SIG-M5 (cell line): ENCODE data around the gene NBL1.

ENCODE experiments used
- DNase-seq: peaks from one replicate; lab custom pipeline; 2025; lab: John Stamatoyannopoulos, UW

The NBL1 gene

DNA sequence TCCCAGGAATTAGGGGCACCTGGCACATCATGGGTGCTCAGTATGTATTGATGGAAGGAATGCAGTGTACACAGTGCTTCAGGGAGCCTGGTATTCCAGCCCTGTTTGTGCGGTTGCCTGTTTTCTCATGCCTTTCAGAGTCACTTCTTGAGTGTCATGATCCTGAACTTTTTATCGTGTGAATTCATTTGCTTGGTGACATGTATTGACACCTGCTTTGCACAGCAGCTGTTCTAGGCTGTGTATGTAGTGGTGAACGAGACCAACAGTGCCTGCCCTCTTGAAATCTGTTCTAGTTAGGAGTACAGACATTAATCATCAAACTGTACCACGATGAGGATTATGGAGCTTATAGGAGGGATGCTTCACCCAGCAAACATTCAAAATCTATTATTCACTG is 26.7 kb downstream of the NBL1 start:
- no peak for DNase-seq

DNA sequence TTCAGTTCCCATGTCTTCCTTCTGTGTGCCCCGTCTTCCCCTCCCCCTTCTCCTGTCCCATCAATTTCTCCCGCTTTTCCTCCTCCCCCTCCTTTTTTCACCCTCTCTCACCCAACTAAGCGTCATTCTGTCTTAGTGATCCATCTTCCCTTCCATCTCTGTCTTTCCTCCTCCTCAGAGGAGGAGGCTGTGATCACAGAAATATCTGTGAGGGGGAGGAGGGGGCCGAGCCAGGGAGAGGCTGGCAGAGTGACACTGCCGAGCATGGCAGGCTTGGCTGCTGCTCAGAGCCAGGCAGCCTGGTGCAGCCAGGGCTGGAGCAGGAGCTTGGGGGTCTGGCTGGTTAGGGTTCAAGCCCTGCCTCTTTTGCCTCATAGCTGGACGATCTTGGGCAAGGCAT is 28.1 kb downstream of the NBL1 start:
- DNase-seq: no peak

DNA sequence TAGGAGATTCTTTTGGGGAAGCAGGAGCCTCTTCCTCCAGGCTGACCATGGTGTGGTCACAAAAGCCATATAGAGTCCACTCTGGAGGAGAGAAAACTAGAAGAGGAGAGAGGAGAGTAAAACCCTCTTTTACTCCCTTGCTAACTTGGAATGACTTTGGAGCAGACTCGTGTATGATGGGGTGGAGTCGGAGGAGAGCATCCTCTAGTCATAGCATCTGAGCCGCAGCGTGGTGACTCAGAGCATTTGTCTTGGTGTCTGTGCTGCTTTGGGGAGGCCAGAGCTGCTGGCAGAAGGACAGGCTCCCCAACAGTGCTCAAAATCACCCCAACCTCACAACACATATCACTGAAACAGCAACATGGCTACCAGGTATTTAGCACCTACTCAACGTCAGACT is 31.7 kb downstream of the NBL1 start:
- no peak for DNase-seq

DNA sequence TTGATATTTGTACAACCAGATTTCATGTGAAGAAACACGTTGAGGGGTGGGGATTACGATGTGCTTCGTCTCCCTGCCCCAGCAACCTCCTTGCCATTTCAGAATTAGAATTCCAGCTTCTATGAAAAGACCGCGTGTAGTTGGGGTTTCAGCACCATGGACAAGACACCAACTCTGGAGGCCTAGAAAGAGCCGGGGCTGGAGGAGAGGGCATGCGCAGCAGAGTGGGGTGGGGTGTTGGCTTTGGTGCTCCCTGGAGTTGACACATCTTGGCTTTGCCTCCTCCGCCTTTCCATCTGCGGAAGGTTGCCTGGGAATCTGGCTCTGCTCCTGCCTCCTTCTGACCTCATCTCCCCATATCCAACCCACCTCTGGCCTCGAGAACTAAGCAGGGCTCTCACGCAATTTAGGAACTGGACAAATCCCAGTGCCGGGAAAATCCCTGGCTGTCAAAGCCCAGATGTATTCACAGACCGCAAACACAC is 32.4 kb downstream of the NBL1 start:
- DNase-seq: no peak

DNA sequence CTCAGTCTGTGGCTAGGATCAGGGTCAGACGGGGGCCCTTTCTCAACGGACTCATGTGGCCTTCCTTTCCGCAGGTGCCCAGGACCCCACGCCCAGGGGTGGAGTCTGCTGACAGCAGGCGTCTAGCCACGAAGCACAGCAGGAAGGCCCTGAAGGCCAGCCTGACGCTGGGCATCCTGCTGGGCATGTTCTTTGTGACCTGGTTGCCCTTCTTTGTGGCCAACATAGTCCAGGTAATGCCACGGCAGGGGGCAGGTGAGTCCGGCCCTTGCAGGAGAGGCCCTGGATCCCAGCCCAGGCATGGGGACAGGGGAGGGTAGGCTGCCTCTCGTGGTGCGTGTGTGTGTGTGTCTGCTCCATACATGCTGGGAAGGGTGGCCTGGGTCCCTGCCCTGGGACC is 34.4 kb downstream of the NBL1 start:
- no peak for DNase-seq

DNA sequence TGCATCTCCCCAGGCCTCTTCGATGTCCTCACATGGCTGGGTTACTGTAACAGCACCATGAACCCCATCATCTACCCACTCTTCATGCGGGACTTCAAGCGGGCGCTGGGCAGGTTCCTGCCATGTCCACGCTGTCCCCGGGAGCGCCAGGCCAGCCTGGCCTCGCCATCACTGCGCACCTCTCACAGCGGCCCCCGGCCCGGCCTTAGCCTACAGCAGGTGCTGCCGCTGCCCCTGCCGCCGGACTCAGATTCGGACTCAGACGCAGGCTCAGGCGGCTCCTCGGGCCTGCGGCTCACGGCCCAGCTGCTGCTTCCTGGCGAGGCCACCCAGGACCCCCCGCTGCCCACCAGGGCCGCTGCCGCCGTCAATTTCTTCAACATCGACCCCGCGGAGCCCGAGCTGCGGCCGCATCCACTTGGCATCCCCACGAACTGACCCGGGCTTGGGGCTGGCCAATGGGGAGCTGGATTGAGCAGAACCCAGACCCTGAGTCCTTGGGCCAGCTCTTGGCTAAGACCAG is 34.9 kb downstream of the NBL1 start:
- DNase-seq: no peak

DNA sequence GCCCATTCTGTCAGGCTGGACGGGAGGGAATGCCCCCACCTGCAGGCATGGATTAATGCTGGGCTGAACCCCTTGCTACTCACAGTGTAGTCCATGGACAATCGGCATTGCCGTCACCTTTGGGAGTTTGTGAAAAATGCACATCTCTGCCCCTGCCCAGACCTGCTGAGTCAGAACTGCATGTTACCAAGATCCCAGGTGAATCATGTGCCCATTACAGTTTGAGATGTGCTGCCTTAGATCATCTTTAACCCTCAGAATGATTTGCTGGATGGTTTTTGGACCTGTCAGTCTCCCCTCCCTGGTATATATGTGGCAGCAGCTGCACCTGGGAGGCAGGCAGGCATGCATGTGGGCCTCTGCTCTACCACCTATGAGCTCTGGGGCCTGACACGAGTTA is 35.6 kb downstream of the NBL1 start:
- no peak for DNase-seq

DNA sequence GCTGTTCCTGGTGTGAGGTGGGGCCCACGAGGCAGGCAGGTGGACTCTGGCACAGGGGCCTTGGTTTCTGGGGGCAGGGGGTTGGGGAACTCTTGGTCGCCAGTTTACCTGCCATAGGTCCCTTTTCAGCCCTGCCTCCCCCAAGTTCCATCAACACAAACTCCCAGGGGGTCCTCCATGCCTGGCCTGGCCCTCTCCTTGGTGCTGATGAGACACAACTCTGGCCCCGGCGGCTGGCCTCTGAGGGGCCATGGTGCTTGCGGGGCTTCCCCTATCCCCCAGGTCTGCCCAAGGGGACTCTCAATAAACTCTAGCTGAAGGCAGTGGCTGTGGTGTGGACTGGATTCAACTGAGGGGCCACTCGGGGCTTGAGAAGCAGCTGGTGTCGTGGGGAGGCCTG is 36.5 kb downstream of the NBL1 start:
- no peak for DNase-seq

DNA sequence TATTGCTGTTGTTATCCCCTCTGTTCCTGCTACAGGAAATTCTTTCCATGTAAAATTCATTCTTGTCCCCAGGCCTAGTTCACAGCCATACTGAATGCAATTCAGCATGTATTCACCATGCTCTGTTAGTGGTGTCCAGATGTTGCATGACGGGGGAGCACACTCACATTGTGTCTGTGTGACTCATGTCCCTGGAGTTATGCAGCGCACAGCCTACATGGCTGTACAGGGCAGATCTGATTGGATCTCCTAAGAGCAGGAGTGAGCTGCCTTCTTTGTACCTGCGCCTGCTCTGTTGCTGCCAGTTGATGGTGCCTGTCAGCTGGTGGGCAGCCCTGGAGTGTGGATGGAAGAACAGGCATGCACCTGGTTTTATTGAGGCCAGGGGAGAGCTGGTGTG is 38.1 kb downstream of the NBL1 start:
- no peak for DNase-seq

DNA sequence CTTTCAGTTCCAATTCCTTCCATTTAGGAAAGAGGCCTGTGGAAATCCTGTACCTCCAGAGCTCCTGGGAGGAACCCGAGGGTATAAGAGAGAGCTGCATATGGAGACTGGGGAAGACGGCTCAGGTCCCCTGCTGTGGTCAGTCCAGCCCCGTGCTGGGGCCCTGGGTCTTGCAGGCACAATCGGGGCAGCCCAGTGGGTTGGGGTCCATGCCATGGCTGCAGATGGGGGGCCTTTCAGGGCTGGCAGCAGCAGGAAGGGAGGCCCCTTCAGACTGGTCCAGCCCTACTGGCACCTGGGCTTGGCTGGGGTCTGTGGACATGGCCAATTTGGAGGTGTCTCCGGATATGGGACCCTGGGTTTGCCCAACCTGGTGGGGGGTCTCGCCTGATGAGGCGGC is 38.8 kb downstream of the NBL1 start:
- DNase-seq: no peak

DNA sequence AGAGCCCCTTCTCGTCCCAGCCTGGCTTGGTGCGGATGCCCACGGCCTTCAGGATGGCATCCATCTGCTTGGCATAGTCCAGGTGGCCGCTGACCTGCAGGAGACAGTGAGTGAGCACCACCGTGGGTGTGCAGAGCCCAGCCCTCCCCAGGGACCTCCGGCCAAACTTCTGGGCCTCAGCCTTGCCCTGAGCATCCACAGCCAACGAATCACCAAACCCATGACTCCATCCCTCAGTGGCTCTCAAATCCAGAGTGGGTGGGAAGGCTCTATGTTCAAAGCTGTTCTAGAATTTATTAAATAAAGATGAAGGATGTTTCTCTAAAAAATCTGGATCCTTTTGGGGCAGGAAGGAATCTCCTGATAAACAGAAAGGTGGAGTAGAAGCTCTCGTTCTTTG is 39.2 kb downstream of the NBL1 start:
- DNase-seq: no peak

DNA sequence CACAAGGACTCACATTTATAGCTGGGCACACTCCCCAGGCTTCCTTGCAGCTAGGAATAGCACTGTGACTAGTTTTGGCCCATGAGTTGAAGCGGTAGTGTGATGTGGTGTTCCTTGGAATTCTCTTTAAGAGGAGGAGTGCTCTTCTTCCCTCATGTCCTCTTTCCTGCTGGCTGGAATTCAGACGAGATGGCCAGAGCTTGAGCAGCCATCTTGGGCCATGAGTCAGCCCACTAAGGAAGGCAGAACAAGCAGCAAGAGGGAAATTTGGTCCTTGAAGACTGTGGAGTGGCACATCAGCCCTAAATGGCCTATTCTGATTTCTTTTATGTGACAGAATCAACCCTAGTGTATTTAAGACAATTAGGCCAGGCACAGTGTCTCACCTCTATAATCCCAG is 40.6 kb downstream of the NBL1 start:
- no peak for DNase-seq

DNA sequence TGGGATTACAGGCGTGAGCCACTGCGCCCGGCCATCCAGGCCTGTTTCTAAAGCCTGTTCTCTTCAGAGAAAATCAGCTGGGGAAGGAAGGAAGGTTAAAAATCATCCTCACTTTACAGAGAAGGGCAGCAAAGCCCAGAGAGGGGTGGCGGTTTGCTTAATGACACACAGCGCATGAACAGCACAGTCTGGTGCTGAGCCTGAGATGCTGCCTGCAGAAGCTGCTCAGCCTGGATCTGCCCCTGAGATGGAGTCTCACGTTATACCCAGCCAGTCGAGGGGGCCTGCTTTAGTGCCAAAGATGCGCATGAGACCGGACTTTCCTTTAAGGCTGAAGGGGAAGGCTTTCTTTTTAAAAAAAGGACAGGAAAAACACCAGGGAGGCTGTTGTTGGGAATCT is 41.9 kb downstream of the NBL1 start:
- no peak for DNase-seq

DNA sequence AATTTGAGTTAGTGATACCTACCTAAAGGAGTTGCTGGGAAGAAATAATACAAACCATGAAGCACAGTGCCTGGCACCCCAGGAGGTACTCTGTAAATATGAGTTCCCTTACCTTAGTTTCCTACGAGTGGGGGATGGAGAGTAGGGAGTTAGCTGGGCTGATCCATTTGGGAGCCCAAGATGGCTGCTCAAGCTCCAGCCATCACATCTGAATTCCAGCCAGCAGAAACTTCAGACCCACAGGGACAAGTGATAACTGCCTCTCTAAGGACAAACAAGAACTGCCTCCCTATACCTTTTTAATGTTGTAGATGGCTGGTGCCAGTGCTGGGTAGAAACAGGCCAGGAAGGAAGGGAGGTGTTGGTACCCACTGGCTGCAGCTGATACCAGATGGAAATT is 43.3 kb downstream of the NBL1 start:
- DNase-seq: no peak

DNA sequence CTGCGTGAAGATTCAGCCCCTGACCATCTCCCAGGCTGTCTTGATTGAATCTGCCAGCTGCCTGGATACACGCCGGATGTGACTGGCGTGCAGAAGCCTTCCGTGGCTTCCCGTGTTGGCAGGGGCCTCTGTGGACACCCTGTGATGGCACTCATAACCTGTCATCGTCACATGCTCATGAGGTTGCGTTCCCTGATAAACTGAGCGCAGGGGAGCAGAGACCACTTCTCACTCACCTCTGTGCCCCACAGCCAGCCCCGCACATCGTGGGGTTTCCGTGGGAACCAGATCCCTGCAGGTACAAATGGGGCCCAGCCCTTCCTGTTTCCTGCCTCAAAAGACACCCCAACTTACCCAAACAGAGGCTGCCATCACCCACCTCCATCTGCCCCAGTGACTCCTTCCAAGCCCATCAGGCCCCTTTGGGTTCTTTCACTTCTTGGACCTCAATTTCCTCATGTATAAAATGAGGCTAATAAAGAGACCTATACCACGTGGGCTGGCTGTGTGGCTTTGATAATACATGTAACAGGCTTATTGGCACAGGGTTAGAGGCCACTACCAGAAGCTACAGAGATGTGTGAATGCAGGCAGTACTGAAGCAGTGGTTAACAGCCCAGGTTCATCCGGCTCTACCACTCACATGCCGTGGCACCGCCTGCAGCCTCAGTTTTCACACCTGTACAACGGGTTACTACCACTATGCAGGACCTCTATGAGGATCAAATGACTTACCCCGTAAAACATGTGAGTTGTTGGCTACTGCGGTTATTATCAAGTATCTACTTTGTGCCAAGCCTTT is 44.1 kb downstream of the NBL1 start:
- DNase-seq: no peak

DNA sequence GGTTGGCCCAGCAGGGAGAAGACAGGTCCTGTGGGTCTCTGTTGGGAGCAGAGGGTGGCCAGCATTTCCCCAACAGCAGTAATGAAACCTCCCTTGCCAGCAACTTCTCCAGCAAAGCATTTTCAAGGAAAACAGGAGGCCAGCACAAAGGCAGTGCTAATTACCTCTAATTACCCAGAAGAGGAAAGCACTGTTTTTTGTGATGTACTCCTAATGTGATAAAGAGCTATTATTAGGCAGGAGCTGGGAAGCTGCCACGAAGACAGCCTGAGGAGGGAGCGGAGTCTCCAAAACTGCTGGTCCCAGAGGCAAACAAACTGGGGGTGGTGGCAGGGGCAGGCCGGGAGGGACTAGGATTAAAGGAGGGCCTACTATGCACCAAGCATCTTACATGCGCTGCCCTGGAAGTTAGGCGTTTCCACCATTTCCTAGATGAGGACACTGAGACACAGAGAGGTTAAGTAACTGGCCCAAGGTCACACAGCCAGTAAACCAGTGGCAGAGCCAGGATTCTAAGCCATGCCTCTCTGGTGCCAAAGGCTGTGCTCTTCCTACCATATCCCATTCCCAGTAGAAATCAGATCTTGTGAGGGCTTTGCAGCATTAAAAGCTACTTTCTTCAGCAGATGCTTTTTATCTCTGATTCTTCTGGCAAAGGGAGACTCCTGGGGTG is 45.1 kb downstream of the NBL1 start:
- DNase-seq: no peak

DNA sequence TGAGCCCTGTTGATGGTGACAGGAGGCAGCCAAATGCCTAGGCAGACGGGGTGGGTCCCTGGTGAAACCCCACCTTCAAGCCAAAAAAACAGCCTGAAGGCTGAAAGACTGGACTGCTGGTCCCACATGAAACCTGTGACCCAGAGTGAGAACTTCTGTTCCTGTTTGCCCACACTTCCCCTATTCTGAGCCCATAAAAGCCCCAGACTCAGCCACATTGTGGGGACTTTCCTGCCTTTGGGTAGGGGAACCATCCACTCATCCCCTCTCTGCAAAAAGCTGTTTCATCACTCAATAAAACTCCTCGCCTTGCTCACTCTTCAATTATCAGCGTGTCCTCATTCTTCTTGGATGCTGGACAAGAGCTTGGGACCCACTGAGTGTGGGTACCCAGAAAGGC is 45.7 kb downstream of the NBL1 start:
- DNase-seq: no peak

DNA sequence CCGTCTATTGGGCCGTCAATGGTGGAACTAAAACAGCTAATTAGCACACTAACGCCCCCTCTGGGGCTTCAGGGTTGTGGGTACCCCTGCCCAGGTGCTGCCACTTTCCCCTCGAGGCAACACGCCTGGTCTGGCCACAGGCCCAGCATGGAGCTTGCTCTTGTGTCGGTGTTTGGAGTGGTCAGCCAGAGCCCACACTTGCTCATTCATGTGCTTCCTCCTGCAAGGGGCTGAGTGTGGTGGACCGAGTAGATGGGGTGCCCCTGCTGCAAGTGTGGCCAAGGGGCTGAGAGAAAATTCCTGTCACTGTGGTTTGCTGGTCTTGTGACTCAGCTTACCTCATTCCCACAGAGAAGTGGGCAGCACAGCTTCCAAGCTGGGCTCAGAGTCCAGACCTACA is 46.2 kb downstream of the NBL1 start:
- DNase-seq: no peak

DNA sequence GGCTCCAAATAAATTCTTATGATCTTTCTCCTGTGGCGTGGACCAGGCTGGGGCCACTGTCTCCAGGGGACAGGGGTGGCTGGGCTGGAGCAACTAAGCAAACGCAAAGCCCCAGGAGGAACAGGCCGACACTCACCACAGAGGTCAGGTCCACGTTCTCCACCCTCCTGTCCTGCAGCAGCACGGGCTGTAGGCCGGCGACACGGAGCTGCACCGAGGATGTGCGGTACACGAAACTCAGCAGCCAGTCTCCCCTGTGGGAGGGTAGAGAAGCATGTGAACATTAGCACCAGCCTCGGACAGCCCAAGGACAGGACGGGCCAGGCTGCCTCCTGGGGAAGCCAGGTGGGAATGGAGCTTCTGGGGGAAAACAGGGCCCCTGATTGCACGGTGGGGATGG is 50.2 kb downstream of the NBL1 start:
- DNase-seq: no peak

DNA sequence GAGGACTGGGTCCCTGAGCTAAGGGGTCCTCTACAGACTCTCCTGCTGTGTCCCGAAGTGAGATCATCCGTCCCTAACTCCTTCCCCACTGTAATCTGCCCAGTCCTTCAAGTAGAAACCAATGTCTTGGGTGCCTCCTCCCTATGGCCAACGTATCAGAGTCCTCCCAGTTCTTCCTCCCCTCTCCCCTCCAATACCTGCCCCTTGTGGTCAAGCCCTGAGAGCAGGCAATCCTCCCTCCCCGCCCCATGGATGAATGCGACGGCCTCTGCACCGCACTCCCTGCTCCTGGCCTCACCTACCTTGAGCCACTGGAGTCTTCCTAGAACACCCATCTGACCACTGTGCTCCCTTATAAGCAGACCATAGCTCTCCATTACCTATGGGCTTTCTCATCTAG is 51.7 kb downstream of the NBL1 start:
- no peak for DNase-seq

DNA sequence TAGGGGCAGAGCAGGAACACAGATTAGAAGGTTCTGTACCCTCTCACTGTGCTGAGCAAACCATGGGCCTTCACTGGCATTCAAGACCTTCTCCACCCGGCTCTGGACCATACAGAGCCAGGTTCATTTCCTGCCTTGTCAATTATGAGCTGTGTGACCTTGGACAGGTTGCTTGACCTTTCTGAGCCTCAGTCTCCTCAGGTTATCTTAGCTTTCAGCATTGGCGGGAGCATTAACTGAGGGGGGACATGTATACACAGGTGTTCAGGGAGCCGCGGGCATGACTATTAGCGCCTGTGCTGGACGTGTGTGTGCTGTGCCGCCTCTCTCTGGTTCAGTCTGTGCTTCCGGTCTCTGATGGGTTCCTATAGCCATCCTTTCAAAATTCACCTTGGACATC is 52.7 kb downstream of the NBL1 start:
- no peak for DNase-seq

DNA sequence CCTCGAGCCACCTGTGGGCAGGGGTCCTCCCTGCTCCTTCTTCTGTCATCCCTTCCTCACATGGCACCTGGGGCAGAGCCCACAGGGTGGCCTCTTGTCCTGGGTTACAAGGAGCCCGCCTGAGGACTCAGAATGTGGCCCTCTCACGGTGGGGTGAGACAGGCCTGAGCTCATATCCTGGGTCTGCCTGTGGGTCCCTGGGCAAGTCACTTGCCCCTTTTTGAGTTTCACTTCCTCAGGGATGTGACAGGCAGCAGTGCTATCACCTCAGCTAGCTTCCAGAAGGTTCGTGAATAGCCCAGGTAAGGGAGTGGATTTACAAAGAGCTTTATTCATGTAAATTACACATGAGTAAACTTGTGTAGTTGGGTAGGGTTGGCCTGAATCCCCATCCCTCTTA is 54.1 kb downstream of the NBL1 start:
- DNase-seq: no peak

DNA sequence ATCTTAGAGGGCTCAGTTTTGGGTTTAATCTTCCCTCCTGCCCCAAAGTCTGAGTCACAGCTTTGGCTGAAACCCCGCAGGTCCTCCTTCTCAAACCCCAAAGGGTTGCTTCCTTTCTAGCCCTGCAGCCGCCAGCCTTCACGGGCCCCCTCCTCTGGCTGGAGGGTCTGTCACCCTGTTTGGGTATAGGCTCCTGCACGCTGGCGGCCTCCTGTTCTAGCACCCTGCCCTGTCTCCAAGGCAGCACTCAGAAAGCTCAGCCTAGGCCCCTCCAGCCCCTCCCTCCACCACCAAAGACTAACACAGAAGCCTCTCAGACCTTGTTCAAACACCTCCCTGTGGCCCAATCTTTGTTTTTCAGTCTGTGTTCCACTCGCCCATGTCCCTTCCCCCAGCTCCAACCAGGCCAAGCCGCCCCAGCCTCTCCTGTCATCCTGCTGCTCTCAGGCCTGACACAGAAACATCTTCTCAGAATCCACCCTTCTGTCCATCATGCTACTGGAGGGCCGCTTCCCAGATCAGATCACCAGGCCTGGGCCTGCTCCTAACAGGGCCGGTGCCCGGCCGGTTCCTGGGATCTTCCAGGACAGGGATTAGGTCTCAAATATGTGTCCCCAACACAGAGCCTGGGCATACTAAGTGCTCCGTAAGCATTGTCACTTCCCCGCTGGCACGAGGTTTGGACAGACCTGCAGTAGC is 56.1 kb downstream of the NBL1 start:
- DNase-seq: no peak
